K562 (cell line): ENCODE results near the gene SLC7A4. TPM values are rescaled to one million over a fixed set of nuclear protein-coding genes. Genes with fewer than 3 reads are reported as not detected.

ENCODE experiments used
- BRCA1 ChIP-seq, 2 experiments: fragments of 450-650 bp in 1 of 2; sonication (generic) in 1 of 2; formaldehyde crosslinking in 1 of 2; IDR thresholded peaks; 2 replicates each; pipeline versions ENCODE4 v1.5.0 to v1.6.1; 2017 to 2020; ENCODE audit warnings: mild to moderate bottlenecking in 1 of 2, missing genetic modification reagents in 1 of 2
- CBX3 ChIP-seq, 2 experiments: IDR thresholded peaks; 1 replicate in 1 of 2; 2 replicates in 1 of 2; pipeline ENCODE4 v1.6.1; 2012; ENCODE audit warnings: inconsistent platforms in 2 of 2, low read length in 2 of 2, borderline replicate concordance in 1 of 2, control low read depth in 1 of 2
- CHD2 ChIP-seq: IDR thresholded peaks from 2 replicates; pipeline ENCODE4 v1.6.1; 2011; ENCODE audit warnings: low read depth, low read length
- ETV1 ChIP-seq: fragments of 450-650 bp; conservative IDR thresholded peaks from 2 replicates; pipeline ENCODE4 v1.6.1; 2016; ENCODE audit warnings: missing genetic modification characterization, control low read depth, low read depth, missing compliant biosample characterization
- MNT ChIP-seq, 2 experiments: fragments of 450-650 bp; conservative IDR thresholded peaks; 2 replicates each; pipeline ENCODE4 v1.6.1; 2017; ENCODE audit warnings: mild to moderate bottlenecking in 2 of 2, moderate library complexity in 2 of 2
- NFIX ChIP-seq: fragments of 250-450 bp; sonication (Bioruptor Pico); IDR thresholded peaks from 2 replicates; pipeline ENCODE4 v1.4.0; 2020; ENCODE audit warnings: low read depth, mild to moderate bottlenecking, moderate library complexity
- NR3C1 ChIP-seq: sonication (generic); formaldehyde crosslinking; IDR thresholded peaks from 2 replicates; pipeline ENCODE4 v1.8.1; 2022; ENCODE audit warnings: missing genetic modification reagents
- POLR2A ChIP-seq: fragments of 450-650 bp; conservative IDR thresholded peaks from 2 replicates; pipeline ENCODE4 v1.6.1; 2016
- RBM22 ChIP-seq: fragments of 200-400 bp; formaldehyde crosslinking; IDR thresholded peaks from 2 replicates; pipeline ENCODE4 v1.6.1; 2018; ENCODE audit warnings: low read length, low read depth; ENCODE audit not compliant: poor library complexity, severe bottlenecking
- SMAD1 ChIP-seq: fragments of 150-350 bp; IDR thresholded peaks from 2 replicates; pipeline ENCODE4 v1.6.1; 2014; ENCODE audit warnings: low read length, low read depth; ENCODE audit not compliant: partially characterized antibody
- TRIM25 ChIP-seq: fragments of 450-650 bp; IDR thresholded peaks from 2 replicates; pipeline ENCODE4 v1.7.0; 2016; ENCODE audit warnings: borderline replicate concordance
- XRCC5 ChIP-seq: fragments of 200-400 bp; formaldehyde crosslinking; IDR thresholded peaks from 2 replicates; pipeline ENCODE4 v1.6.1; 2017; ENCODE audit warnings: low read depth, mild to moderate bottlenecking, low read length
- YBX1 ChIP-seq: fragments of 450-650 bp; IDR thresholded peaks from 2 replicates; pipeline ENCODE4 v1.7.1; 2016; ENCODE audit warnings: mild to moderate bottlenecking
- ZBTB17 ChIP-seq: fragments of 450-650 bp; formaldehyde crosslinking; IDR thresholded peaks from 2 replicates; pipeline ENCODE4 v1.4.0; 2020; ENCODE audit warnings: mild to moderate bottlenecking
- ZNF146 ChIP-seq: IDR thresholded peaks from one replicate; pipeline ENCODE4 v1.6.1; 2018; ENCODE audit warnings: missing compliant biosample characterization; ENCODE audit not compliant: unreplicated experiment
- ZNF511 ChIP-seq: sonication (generic); formaldehyde crosslinking; IDR thresholded peaks from 2 replicates; pipeline ENCODE4 v1.8.0; 2022; ENCODE audit warnings: mild to moderate bottlenecking, missing genetic modification reagents
- polyA plus RNA-seq, 8 experiments: library from polyadenylated mRNA; depleted of rRNA in 4 of 8; stranded (reverse) in 5 of 8; unstranded in 3 of 8; fragments of >200 nt; fragmentation: Nextera tagmentation in 2 of 8; fragmentation: Illumina TruSeq in 1 of 8; extraction: Ambion mirVana in 2 of 8; extraction: Trizol in 1 of 8; gene quantifications; 2 replicates each; pipeline versions ENCODE4 v1.2.1 to v1.2.3, GENCODE V29; 2011 to 2014; ENCODE audit warnings: inconsistent platforms in 1 of 8, missing spikeins in 1 of 8
- total RNA-seq, 7 experiments: library from RNA; depleted of rRNA in 6 of 7; stranded (reverse); fragments of >200 nt in 6 of 7; fragmentation: Illumina TruSeq in 2 of 7; extraction: Trizol in 2 of 7; gene quantifications; 2 replicates each; pipeline versions ENCODE4 v1.2.1 to v1.2.3, GENCODE V29; 2011 to 2021; ENCODE audit warnings: low replicate concordance in 1 of 7
- TF ChIP-seq, protein P1 (sequence below): sonication (generic); formaldehyde crosslinking; IDR thresholded peaks from 2 replicates; pipeline ENCODE4 v1.8.0; 2022; ENCODE audit warnings: missing genetic modification reagents, mild to moderate bottlenecking, borderline replicate concordance
- TF ChIP-seq, protein P2 (sequence below): fragments of 250-450 bp; sonication (Bioruptor Pico); IDR thresholded peaks from 2 replicates; pipeline ENCODE4 v1.8.0; 2022; ENCODE audit warnings: moderate library complexity, mild to moderate bottlenecking, inconsistent platforms

SLC7A4 gene
- total and polyA plus RNA-seq, 9 of the 15 experiments (the other 6 are each of a cell fraction or from before 2014, with no cell fraction given), result not detected

DNA sequence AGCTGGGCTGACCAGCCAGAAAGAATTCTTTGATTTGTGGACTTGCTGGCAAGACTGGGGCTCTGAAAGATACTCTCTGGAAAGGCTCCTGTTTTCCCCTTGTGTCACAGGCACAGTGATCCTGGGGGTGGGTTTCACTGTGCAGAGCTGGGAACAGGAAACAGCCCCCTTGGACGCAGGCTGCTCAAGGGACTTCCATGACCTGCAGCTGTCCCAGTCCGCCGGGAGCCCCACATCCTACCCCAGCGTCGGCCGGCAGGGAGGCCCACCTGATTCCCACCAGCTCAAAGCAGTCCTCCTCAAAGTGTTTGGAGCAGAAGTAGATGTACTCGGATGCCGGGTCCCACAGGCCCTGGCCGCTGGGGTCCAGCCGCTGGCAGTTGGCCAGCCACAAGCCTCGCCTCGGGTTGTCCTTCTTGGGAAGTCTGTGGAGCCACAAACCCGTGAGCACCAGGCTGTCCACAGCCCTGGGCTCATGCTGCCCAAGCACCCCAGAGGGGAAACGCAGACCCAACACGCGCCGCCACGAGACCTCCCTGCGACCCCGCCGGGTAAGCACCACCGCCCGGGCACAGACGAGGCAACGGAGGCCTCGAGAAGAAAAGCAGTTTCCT, 31.3 kb downstream of the SLC7A4 start (continued):
- TF ChIP-seq, protein P1, sequence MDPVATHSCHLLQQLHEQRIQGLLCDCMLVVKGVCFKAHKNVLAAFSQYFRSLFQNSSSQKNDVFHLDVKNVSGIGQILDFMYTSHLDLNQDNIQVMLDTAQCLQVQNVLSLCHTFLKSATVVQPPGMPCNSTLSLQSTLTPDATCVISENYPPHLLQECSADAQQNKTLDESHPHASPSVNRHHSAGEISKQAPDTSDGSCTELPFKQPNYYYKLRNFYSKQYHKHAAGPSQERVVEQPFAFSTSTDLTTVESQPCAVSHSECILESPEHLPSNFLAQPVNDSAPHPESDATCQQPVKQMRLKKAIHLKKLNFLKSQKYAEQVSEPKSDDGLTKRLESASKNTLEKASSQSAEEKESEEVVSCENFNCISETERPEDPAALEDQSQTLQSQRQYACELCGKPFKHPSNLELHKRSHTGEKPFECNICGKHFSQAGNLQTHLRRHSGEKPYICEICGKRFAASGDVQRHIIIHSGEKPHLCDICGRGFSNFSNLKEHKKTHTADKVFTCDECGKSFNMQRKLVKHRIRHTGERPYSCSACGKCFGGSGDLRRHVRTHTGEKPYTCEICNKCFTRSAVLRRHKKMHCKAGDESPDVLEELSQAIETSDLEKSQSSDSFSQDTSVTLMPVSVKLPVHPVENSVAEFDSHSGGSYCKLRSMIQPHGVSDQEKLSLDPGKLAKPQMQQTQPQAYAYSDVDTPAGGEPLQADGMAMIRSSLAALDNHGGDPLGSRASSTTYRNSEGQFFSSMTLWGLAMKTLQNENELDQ, result no peak
- TF ChIP-seq POLR2A, result no peak
- TF ChIP-seq, protein P2, sequence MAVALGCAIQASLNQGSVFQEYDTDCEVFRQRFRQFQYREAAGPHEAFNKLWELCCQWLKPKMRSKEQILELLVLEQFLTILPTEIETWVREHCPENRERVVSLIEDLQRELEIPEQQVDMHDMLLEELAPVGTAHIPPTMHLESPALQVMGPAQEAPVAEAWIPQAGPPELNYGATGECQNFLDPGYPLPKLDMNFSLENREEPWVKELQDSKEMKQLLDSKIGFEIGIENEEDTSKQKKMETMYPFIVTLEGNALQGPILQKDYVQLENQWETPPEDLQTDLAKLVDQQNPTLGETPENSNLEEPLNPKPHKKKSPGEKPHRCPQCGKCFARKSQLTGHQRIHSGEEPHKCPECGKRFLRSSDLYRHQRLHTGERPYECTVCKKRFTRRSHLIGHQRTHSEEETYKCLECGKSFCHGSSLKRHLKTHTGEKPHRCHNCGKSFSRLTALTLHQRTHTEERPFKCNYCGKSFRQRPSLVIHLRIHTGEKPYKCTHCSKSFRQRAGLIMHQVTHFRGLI (CRISPR knock-in tag), result no peak
- no peak for TF ChIP-seq TRIM25
- no peak for TF ChIP-seq YBX1
- TF ChIP-seq NFIX (CRISPR knock-in tag), result 0 out of 2 replicates have a peak, but pooled peaks have one; percentile 1
- TF ChIP-seq NR3C1 (CRISPR knock-in tag), result no peak
- TF ChIP-seq RBM22, result no peak
- TF ChIP-seq MNT (conservative IDR thresholded peaks at IDR 0.05), result no peak
- no peak for TF ChIP-seq ZNF146 (CRISPR knock-in tag)
- no peak for TF ChIP-seq ETV1 (tag)
- TF ChIP-seq XRCC5, result no peak
- no peak for TF ChIP-seq SMAD1
- no peak for TF ChIP-seq CHD2
- TF ChIP-seq ZNF511 (CRISPR knock-in tag), result no peak
- 0 out of 2 replicates have a peak, but pooled peaks have one; percentile 6 for TF ChIP-seq ZBTB17 (CRISPR knock-in tag)
- no peak for TF ChIP-seq CBX3 (IDR thresholded peaks at IDR 0.05; ENCODE audit: borderline replicate concordance in 1 of 2, low read length in 2 of 2)
- TF ChIP-seq BRCA1 (IDR thresholded peaks at IDR 0.05), result no peak
- TF ChIP-seq BRCA1 (CRISPR knock-in tag; IDR thresholded peaks at IDR 0.05), result no peak
